ENCODE data around the gene RNFT2.

RNFT2 gene, protein sequence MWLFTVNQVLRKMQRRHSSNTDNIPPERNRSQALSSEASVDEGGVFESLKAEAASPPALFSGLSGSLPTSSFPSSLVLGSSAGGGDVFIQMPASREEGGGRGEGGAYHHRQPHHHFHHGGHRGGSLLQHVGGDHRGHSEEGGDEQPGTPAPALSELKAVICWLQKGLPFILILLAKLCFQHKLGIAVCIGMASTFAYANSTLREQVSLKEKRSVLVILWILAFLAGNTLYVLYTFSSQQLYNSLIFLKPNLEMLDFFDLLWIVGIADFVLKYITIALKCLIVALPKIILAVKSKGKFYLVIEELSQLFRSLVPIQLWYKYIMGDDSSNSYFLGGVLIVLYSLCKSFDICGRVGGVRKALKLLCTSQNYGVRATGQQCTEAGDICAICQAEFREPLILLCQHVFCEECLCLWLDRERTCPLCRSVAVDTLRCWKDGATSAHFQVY

DNA sequence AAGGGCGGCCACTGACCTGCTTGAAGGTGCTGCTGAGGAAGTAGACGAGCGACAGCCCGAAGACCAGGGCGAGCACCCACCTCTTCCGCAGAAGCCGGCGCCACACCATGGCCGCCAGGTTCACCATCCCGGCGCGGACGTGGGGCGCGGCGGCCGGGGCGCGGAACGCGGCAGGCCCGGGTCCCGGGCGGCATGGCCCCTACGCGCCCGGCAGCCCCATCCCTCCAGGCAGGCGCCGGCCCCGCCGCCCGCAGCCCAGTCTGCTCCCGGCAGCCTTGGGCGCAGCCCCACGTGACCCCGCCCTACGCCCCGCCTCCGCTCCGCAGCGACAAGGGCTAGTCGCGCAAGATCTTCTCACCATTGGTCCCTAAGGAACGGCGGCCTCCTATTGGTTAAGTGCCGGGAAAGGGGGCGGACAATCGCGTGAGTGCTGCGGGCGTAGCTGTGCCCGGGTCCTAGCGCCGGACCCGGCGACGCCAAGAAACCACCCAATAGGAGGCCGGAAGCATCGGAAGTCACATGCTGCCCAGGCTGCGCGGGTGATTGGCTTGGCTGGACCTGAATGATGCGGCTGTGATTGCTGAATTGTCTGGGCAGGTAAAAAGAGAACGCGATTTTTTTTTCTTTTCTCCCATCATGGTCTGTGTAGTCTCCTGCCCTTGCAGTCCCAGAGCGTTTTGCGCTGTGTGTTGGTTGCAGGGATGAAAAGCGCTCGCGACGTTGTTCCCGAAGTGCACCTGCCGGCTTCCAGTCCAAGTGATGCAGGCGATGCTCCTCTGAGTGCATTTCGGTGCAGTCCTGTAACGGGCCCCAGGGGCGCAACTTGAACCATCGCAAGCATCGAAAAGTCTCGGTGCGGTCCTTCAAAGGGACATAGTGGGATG lies at the start of gene RNFT2, which contains the start of gene SPRING1:
RNFT2 (plus strand) TSS at position 542 of the 884 bp plus-strand sequence. CDS start 2,183 bp downstream, outside the sequence.
SPRING1 (minus strand) TSS at position 296 of the 884 bp plus-strand sequence; CDS start at position 127, 169 bp downstream.
- DNase-seq: peak; percentile 97

DNA sequence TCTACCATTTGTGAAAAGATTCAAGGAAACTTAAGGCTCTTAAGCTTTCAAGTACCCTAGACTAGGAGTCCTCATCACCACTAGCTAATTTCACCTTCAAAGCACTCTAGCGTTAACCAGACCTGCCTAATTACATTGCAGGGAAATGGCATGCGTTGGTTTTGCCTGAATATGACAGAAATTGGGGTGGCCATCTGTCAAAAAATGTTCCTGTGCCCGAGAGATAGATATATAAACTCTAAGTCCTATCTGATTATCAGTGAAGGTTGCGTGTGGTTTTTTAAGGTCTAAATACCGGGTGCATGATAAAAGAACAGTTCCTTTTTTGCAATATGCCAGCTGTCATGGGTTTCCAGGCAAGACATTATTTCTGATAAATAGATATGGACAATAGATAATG lies 48.6 kb upstream of the RNFT2 start:
- no peak for DNase-seq

DNA sequence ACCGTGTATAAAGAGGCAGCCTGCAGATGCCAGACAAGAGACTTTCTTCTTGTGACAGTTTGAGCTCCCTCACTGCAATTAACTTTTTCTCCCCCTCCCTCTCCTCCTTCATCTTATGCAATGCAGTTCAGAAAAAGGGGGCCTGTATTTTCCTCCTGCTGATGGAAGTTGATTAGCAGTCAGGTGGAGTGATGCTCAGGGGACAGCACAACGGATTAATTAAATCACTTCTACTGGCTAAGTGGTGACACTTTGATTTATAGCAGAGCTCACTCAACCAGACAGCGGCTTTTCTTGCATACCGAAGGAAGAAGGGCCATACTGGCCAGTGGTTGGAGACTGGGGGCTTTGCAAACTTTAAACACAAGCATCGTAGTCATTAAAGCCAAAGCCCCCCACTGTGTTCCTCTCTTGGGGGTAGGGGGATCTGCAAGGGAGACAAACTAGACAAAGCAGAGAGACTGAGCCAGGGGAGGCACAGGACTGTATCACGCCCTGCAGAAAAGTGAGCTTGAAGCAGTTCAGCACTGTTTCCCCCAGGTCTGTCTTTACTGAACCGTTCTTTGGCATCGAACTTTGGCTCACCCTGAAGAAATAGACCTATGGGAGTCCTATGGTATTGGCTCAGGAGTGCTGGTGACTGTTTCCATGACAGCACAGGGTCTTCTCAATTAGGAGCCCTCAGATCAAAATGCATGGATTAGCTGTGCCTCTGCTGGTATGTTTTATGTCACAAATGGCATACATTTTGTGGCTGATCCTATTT lies 48.0 kb upstream of the RNFT2 start:
- DNase-seq: no peak

DNA sequence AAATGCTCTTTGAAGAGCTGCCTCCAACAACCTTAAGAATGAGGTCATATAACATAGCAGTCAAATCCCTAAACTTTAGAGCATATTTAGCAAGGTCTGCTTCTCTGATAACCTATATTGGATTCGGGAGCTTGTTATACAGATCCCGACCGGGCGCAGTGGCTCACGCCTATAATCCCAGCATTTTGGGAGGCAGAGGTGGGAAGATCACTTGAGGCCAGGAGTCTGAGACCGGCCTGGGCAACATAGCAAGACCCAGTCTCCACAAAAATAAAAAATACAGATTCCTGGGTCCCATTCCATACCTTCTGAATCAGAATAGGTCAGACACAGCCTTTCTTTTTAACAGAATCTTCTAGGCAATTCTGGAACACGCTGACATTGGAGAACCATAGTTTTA lies 46.9 kb upstream of the RNFT2 start:
- DNase-seq: no peak

DNA sequence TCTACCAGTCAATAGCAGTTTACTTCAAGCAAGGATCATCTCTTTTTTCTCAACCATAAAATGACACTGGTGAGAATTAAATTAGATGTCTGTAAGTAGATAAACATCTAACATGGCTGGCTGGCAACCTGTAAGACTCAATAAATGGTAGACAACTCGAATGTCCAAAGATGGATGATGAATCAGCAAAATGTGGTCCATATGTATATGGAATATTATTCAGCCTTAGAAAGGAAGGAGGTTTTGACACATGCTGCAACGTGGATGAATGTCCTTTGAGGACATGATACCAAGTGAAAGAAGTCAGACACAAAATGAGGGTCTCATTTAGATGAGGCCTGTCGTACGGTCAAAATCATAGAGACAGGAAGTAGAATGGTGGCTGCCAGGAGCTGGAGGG lies 46.5 kb upstream of the RNFT2 start:
- no peak for DNase-seq

DNA sequence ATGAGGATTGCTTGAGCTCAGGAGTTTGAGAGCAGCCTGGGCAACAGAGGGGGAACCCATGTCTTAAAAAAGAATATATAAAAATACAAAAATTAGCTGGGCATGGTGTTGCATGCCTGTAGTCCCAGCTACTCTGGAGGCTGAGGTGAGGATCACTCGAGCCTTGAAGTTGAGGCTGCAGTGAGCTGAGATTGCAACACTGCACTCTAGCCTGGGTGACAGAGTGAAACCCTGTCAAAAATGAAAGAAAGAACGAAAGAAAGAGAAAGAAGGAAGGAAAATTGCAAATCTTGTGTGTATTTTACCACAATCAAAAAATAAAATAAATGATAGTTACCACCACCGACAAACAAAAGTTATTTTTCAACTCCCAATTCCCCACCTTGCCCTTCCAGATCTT lies 45.5 kb upstream of the RNFT2 start:
- no peak for DNase-seq

DNA sequence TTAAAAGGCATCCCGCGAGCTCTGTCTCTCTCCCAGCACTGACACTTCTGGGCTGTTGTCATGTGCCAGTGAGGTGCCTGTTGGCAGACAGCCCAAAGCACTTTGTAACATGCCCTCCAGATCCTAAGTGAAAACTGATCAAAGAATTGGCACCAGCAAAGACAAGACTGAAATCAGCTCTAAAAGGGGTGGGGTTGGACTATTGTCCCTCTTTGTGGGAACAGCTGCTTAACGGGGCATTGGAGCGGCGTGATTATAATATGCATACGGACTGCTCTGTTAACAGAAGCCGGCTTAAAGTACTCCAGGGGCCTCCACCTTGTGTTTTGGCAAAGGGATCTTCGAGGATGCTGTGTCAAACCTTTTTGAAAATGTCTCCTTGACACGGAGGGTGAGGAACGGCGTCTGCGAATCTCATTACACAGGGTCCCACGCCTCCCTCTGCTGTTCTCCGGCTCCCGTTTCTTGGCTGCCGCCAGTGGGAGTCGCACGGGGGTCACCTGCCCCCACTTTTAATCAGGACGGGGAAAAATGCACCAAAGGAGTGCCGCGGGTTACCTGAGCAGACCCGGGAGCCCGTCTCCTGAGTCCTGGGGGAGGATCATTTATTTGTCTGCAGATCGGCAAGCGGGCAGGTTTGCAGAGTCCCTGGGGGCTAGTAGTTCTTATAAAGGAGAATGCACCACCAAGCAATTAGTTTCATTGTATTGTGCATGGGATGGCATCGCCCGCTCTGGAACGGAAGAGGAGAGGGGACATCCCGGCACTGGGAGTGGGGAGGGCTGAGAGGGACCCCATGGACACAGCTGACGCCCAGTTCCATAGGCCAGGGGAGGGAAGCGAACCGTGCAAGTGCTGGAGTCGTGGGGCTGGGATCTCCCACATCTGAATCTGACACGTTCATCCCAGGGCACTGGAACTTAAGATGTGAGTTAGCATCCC lies 44.6 kb upstream of the RNFT2 start:
- DNase-seq: peak; percentile 7

DNA sequence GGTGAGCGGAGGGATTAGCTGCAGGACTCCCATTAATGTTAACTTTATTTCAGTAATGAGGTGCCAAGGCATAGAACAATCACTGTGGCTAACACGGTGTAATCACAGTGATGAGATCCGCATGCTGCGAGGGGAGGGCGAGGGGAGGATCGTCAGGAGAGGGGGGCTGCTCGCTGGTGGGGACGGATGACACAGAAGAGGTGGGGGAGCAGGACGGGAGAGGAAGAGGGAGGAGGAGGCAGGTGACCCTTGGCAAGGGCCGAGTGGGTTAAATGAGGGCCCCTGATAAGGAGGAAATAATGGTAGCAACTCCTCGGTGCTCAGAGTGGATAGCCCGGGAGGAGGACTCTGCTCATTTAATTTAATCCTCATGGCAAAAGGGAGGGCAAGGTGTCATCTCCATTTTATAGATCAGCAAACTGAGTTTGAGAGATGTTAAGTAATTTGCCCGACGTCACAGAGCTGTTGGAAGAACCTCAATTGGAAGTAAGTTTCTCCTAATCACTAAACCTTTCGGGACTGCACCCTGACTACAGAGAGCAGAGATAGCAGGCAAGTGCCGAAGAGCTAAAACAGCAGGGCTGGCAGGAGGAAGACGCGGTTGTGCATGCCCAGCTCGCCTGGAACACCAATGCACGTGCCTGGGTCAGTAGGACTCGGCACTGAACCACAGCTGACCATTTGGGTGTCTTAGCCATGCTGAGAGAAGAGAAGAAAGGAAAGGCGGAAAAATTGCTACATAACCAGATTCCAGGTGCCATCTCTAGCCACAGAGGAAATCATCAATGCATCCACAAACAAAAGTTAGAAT lies 43.3 kb upstream of the RNFT2 start:
- DNase-seq: no peak

DNA sequence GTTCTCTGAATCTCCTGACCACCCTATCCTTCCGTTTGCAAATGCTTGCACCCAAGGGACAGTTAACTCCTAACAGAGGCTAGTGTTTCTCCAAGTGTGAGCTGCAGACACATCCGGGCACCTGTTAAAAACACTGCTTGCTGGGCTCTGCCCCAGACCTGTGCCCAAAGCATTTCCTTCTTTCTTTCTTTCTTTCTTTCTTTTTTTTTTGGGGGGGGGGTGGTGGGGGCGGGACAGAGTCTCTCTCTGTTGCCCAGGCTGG lies 42.7 kb upstream of the RNFT2 start:
- DNase-seq: peak; percentile 7

DNA sequence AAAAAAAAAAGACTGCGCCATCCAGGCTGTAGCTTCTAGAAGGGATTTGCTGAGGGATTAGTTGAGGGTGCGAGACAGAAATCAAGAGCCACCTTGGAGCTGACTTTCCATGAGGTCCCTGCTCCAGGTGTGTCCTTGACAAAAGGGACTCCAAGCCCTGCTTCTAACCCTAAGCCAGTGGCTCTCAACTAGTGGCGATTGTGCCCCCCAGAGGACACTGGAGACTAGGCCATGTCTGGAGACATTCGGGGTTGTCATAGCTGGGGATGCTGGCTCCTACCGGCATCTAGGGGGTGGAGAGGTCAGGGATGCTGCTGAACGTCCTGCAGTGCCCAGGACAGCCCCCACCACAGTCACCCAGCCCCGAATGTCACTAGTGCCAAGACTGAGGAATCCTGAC lies 40.8 kb upstream of the RNFT2 start:
- peak; percentile 24 for DNase-seq

DNA sequence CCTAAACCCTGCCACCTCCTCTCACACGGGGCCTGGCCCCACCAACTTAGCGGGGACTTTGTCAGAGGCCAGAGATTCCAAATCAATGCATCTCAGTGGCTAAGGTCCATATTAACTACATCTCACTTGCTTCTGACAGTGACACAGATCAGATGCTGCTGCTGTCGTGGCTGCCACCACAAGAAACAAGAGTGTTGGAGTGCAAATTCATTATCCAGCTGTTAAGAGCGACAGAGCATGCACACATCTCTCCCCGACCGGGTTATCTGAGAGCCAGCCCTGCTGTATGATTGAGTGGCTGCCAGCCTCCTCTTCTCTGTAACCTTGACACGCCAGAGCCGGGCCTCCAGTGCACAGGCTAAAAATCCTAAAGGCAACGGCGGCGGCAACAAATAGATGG lies 40.4 kb upstream of the RNFT2 start:
- DNase-seq: peak; percentile 70

DNA sequence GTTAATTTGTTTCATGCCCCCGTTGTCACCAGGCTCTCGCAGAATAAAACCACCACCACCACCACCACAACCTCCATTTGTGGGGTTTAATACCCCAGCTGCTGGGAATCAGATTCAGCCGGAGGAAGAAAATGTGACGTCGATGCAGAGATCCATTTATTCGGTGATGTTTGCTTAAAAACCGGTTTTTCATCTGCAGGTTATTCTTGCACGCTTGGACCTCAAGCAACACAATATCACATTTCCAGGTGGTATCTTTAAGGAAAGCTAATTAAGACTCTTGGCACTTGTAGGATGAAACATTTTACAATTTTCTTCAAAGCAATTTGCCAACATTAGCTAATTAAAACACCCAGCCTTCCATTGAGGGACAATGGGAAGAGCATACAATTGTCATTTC lies 40.0 kb upstream of the RNFT2 start:
- peak; percentile 73 for DNase-seq

DNA sequence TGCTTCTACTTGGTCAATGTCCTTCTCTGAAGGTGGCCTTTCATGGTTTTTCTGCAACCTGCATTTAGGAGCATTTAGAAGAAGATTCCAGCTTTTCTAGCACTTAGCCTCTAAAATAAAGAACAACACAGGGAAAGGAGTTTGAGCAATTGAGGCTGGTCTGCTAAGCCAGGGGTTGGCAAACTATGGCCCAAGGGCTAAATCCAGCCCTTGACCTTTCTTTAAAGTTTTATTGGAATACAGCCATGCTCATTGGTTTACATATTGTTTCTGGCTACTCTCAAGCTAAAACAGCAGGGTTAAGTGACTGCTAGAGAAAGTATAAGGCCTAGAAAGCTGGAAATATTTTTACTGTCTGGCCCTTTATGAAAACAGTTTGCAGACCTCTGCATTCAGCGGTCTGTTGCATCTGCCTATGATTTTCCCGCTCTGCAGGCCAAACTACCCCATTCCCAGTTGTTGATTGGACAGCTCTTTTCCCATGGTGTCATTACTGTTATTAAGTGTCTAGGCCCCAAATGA lies 39.5 kb upstream of the RNFT2 start:
- DNase-seq: no peak

DNA sequence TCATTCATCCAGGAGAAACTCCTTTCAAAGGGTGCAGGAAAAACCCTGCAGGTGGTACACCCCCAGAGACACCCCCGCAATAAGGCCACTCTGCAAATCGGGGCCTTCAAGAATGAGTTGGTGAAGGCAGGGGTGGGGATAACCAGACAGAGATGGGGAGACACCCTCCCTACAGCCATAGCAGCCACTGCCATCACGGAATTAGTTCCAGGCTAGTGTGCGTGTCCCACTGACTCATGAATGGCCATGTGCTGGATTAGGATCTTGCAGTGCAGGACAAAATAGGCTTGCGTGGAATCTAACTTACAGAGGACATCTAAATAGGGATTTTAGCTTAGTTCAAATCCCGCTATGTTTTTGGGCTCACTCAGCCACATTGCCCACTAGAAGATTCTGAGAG lies 38.0 kb upstream of the RNFT2 start:
- DNase-seq: no peak

DNA sequence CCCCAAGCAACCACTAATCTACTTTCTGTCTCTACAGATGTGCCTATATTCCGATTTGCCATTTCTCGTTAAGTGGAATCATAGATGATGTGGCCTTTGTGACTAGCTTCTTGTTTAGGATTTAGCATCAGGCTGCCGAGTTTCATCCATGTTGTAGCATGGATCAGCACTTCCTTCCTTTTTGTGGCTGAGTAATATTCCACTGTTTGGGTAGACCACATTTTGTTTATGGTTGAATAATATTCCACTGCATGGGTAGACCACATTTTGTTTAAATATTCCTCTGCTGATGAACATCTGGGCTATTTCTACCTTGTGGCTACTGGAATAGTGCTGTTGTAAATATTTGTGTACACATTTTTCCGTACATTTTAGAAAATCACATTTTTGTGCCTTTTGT lies 36.7 kb upstream of the RNFT2 start:
- DNase-seq: no peak

DNA sequence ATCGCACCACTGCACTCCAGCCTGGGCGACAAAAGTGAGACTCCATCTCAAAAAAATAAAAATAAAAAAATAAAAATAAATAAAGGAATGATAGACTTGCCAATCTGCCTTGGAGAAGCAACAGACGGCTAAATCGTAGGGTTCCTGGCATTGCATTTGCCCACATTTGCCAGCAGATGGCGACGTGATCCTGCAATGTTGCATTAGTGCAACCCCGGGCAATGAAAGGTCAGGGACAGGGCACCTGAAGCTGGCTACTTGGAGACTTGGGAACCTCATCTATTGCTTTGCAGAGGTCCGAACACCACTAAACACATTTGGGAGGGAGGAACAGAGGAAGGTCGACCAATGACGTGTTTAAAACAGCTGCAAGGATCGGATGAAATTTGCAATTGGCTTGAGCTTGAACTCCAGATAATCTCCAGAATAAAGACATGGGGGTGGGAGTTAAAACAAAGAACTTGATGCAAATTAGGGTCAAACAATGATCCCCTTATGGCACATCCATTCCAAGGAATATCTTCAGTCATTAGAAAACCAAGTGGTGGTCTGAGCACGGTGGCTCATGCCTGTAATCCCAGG lies 34.8 kb upstream of the RNFT2 start:
- DNase-seq: peak; percentile 16

DNA sequence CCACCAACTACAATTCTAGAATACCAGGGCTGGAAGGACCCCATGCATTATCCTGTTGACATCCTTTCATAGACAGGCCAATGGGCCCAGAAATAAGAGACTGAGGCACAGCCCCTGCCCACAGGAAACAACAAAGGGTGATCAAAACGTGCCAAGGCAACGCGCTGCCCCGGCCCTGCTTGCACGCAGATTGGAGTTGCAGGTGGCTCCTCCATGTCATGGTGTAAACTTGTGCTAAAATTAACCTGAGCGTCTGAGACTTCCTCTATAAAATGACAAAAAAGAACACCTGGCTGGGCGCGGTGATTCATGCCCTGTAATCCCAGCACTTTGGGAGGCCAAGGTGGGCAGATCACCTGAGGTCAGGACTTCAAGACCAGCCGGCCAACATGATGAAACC lies 30.4 kb upstream of the RNFT2 start:
- no peak for DNase-seq

DNA sequence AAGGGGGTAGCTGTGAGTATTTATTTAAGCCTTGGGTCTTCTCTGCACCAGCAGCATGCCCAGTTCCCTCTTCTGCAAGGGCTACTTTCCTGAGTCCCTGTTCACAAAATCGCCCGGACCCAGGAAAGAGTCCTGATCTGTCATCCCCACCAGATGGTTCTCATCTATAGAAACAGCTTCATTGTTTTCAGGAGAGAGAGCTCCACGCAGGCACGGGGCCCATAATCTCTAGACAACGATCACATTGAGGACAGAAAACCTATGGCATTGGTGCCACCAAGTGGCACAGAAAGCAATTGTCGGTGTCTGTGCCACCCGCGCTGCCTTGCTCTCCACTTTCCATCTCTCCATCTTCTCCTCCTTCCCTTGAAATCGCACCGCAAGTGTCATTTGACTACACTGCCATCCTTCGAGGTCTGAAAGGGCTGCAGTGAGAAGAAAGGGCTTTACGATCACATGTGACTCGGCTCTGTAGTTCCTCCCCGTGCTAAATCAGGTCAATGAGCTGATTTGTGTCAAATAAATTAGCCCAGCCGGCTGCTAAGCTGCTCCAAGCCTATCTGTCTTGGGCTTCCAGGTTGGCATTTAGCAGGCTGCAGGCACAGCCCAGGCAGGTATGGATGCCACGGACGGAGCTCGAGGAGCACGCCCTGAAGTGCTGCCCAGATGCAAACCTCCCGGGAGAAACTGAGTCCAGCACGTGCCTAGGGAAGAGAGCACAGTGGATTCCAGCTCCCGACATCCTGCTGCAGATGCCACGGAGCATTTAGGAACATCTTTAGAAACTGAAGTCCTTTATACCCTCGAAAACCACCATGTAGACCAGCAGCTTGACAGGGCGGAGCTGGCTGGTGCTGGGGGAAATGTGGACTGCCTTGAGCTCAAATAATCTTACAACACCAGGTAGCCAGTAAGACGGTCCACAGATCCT lies 29.0 kb upstream of the RNFT2 start:
- DNase-seq: peak; percentile 40

DNA sequence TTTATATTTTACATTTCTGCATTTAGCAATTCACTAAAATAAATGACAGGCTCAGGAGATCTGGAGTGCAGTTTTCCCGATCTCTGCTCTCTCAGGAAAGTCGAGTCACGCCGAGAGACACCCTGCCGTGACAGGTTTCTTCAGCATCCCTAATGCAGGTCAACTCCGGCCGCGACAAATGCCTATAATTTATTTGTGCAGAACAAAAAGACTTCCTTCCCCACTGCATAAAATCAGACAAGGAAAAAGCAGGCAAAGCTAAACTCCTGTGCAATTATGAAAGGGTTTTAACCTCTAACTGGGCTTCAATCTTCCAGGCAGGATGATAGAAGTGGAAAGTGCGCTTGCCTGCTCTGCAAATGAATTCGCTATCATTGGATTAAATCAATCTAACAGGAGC lies 28.3 kb upstream of the RNFT2 start:
- DNase-seq: no peak
